ENCODE results near the gene WDR62. TPM values are rescaled to one million over a fixed set of nuclear protein-coding genes. Genes with fewer than 3 reads are reported as not detected.

WDR62 gene
- polyA plus RNA-seq, 1 experiment = 5.3 TPM

- TF ChIP-seq, protein P1, sequence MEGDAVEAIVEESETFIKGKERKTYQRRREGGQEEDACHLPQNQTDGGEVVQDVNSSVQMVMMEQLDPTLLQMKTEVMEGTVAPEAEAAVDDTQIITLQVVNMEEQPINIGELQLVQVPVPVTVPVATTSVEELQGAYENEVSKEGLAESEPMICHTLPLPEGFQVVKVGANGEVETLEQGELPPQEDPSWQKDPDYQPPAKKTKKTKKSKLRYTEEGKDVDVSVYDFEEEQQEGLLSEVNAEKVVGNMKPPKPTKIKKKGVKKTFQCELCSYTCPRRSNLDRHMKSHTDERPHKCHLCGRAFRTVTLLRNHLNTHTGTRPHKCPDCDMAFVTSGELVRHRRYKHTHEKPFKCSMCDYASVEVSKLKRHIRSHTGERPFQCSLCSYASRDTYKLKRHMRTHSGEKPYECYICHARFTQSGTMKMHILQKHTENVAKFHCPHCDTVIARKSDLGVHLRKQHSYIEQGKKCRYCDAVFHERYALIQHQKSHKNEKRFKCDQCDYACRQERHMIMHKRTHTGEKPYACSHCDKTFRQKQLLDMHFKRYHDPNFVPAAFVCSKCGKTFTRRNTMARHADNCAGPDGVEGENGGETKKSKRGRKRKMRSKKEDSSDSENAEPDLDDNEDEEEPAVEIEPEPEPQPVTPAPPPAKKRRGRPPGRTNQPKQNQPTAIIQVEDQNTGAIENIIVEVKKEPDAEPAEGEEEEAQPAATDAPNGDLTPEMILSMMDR (IDR thresholded peaks at IDR 0.05; ENCODE audit: insufficient read depth, low read depth, low read length) = no peak
- ChIA-PET CTCF (interaction anchor here (1.1 to 2.4 kb wide), 3 partner anchors 17 to 92 kb away, joined by 3 to 16 read pairs (median 7); no protein-coding TSS in a partner anchor), POLR2A (interaction anchor here (0.6 kb wide), 1 partner anchor 61 kb away, joined by 7 read pairs; the partner anchor contains the start of gene ZNF565)
- Histone ChIP-seq H3K36me3 (ENCODE audit: control insufficient read depth, insufficient read depth, low read length) (peaks cover 9% of the 10 kb centered on the region), H3K4me3 (ENCODE audit: low read depth, low read length) (no peak overlapping the region), H3K27me3 (ENCODE audit: control insufficient read depth, insufficient read depth, low read length) (no peaks in the 10 kb centered on the region)
- DNase-seq (ENCODE audit: low read depth) = no peak
Measured at GRCh38 chr19:36153126-36153525, 98.4 kb downstream of the WDR62 start.

Other genes starting within 250 kb of the WDR62 start
- not detected in 2 replicates for gene PRODH2, start 242.1 kb upstream of the WDR62 start, polyA plus RNA-seq (2011; rRNA removed)
- gene NPHS1, start 202.4 kb upstream of the WDR62 start, polyA plus RNA-seq (2011; rRNA removed) = not detected in 2 replicates
- 0.05 TPM in 1 of 2 replicates, not detected in the other for gene KIRREL2, start 198.0 kb upstream of the WDR62 start, polyA plus RNA-seq (2011; rRNA removed)
- 6.6 and 11.4 TPM in 2 replicates for gene APLP1, start 186.3 kb upstream of the WDR62 start, polyA plus RNA-seq (2011; rRNA removed)
- gene NFKBID, start 154.4 kb upstream of the WDR62 start, polyA plus RNA-seq (2011; rRNA removed) = 2.9 and 4.9 TPM in 2 replicates
- 0.74 and 1.2 TPM in 2 replicates for gene HCST, start 152.4 kb upstream of the WDR62 start, polyA plus RNA-seq (2011; rRNA removed)
- gene TYROBP, start 146.6 kb upstream of the WDR62 start, polyA plus RNA-seq (2011; rRNA removed) = not detected in 2 replicates
- 0.83 and 1.8 TPM in 2 replicates for gene LRFN3, start 118.5 kb upstream of the WDR62 start, polyA plus RNA-seq (2011; rRNA removed)
- 12.0 and 14.5 TPM in 2 replicates for gene SDHAF1, start 59.7 kb upstream of the WDR62 start, polyA plus RNA-seq (2011; rRNA removed)
- gene SYNE4, start 46.1 kb upstream of the WDR62 start, polyA plus RNA-seq (2011; rRNA removed) = 0.16 and 0.20 TPM in 2 replicates
- 17.5 and 19.5 TPM in 2 replicates for gene ALKBH6, start 40.7 kb upstream of the WDR62 start, polyA plus RNA-seq (2011; rRNA removed)
- 14.7 and 23.9 TPM in 2 replicates for gene CLIP3, start 22.0 kb upstream of the WDR62 start, polyA plus RNA-seq (2011; rRNA removed)
- gene THAP8, start 612 bp upstream of the WDR62 start, polyA plus RNA-seq (2011; rRNA removed) = 8.2 and 11.0 TPM in 2 replicates
- gene OVOL3, start 56.2 kb downstream of the WDR62 start, polyA plus RNA-seq (2011; rRNA removed) = not detected in 2 replicates
- 67.1 and 94.0 TPM in 2 replicates for gene POLR2I, start 60.0 kb downstream of the WDR62 start, polyA plus RNA-seq (2011; rRNA removed)
- gene TBCB, start 60.6 kb downstream of the WDR62 start, polyA plus RNA-seq (2011; rRNA removed) = 226 and 251 TPM in 2 replicates
- gene CAPNS1, start 85.2 kb downstream of the WDR62 start, polyA plus RNA-seq (2011; rRNA removed) = 929 and 1,299 TPM in 2 replicates
- gene COX7A1, start 97.5 kb downstream of the WDR62 start, polyA plus RNA-seq (2011; rRNA removed) = 193 and 569 TPM in 2 replicates
- gene ZNF565, start 159.8 kb downstream of the WDR62 start, polyA plus RNA-seq (2011; rRNA removed) = 2.2 and 2.7 TPM in 2 replicates
- 24.3 and 54.1 TPM in 2 replicates for gene ZNF146, start 160.2 kb downstream of the WDR62 start, polyA plus RNA-seq (2011; rRNA removed)

All from BJ (cell line).